Lower leg skin (tissue), 3 donors: ENCODE measurements around the gene SULT2B1.

Experiments used
- CTCF ChIP-seq, 3 donors: fragments of 450-650 bp; IDR thresholded peaks; one replicate each; pipeline ENCODE4 v1.5.1; 2016; ENCODE audit warnings: antibody characterized with exemption in 3 of 3, mild to moderate bottlenecking in 3 of 3, moderate library complexity in 2 of 3
- POLR2A ChIP-seq, 2 donors: fragments of 450-650 bp; IDR thresholded peaks; one replicate each; pipeline ENCODE4 v1.6.1; 2016 to 2017; ENCODE audit warnings: antibody characterized with exemption in 2 of 2, mild to moderate bottlenecking in 1 of 2, moderate library complexity in 1 of 2

DNA sequence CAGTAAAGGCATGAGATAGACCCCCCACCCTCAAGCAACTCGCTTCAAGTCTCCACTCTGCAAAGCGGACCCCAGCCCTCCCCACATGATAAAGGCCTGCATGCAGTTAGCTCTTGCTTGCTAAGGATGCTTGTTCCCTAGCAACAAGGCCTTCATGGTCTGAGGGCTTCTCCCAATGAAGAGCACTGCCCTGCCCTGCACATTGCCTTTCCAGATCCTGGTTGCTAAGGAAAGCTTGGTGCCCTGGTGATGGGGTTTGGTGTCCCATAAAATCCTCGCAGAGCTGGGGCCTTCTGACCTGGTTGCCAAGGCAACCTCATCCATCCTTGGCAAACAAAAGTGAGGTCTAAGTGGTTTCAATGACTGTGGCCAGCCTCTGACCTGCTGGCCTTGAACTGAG is 79.3 kb downstream of the SULT2B1 start:
- TF ChIP-seq POLR2A (IDR thresholded peaks at IDR 0.05) (no peak), CTCF (IDR thresholded peaks at IDR 0.05) (no peak)
